Posterior vena cava (tissue), 2 donors: Measurements from ENCODE around the gene SRSF1. TPM values are rescaled to one million over a fixed set of nuclear protein-coding genes. Genes with fewer than 3 reads are reported as not detected.

Source experiments
- DNase-seq: peaks from one replicate; pipeline ENCODE4 v3.0.0-alpha.2; 2020; ENCODE audit warnings: low spot score
- intact Hi-C, 2 donors: fragments of 100-400 bp; cut with DNase I; formaldehyde crosslinking; loops; one replicate each; pipeline versions ENCODE4 v1.14.1 to v1.14.2; 2022 to 2023
- total RNA-seq, 2 donors: library from RNA; stranded (reverse); fragmentation: NEBNext Ultra II Directional; extraction: Animal tissue kit (Norgen Biotek cat#: 25700); gene quantifications; one replicate each; pipeline ENCODE4 v1.2.1, GENCODE V29; 2021
- donor health status: DM: yes; HTN: yes; CAD: no.
- donor health status: DM: yes; HTN: yes; CAD: no.

Gene SRSF1
- total RNA-seq, 2 donors from 2014 or later = 120 to 152 TPM

- DNase-seq = peak; percentile 36
- intact Hi-C loops = loop anchor here (5.0 to 10.0 kb wide), 2 partner anchors 62 to 64 kb away; no protein-coding TSS in a partner anchor
These were observed 50.5 kb downstream of the SRSF1 start for GRCh38 chr17:57956291-57957119.

- peak; percentile 95 for DNase-seq
- intact Hi-C loops = loop anchor here (5.0 to 10.0 kb wide), 2 partner anchors 61 to 63 kb away; no protein-coding TSS in a partner anchor
These were observed 51.7 kb downstream of the SRSF1 start, which contains the start of gene CUEDC1 for GRCh38 chr17:57955183-57955931. TSS of gene CUEDC1 (minus strand) at chr17:57955412. CDS start at chr17:57885564, 69,848 bp downstream.

GRCh38 chr17:57954397-57955182 is 52.5 kb downstream of the SRSF1 start:
- intact Hi-C loops = loop anchor here (5.0 to 10.0 kb wide), 3 partner anchors 33 to 62 kb away; partner anchors contain the start of gene VEZF1 (in 1 of the 2)
- peak; percentile 92 for DNase-seq

GRCh38 chr17:57953705-57954396 is 53.2 kb downstream of the SRSF1 start:
- intact Hi-C loops = loop anchor here (5.0 to 10.0 kb wide), 2 partner anchors 33 to 59 kb away; partner anchors contain the start of gene VEZF1 (in 1 of the 2)
- peak; percentile 49 for DNase-seq

Other genes with a start within 250 kb of the SRSF1 start
- 10 to 100 TPM; 25.2 to 26.5 TPM for gene MRPS23, start 157.2 kb downstream of the SRSF1 start, total RNA-seq
- 10 to 100 TPM; 42.3 to 43.6 TPM for gene CUEDC1, start 51.8 kb downstream of the SRSF1 start, total RNA-seq
- gene VEZF1, start 19.0 kb downstream of the SRSF1 start, total RNA-seq = 10 to 100 TPM; 56.1 to 61.8 TPM
- 10 to 100 TPM; 30.6 to 35.4 TPM for gene DYNLL2, start 76.2 kb upstream of the SRSF1 start, total RNA-seq
- gene OR4D1, start 141.1 kb upstream of the SRSF1 start, total RNA-seq = not detected
- not detected for gene OR4D2, start 159.7 kb upstream of the SRSF1 start, total RNA-seq
- not detected for gene EPX, start 185.5 kb upstream of the SRSF1 start, total RNA-seq
- 1 to 10 TPM; 9.4 to 9.7 TPM for gene MKS1, start 212.0 kb upstream of the SRSF1 start, total RNA-seq
- not detected for gene LPO, start 231.3 kb upstream of the SRSF1 start, total RNA-seq